Uterus (tissue), 4 donors: Measurements from ENCODE around the gene DIMT1. TPM values are rescaled to one million over a fixed set of nuclear protein-coding genes. Genes with fewer than 3 reads are reported as not detected.

Experiments used
- DNase-seq, 2 donors: peaks; one replicate each; pipeline ENCODE4 v3.0.0-alpha.2; 2019 to 2020
- H3K27ac ChIP-seq, 2 donors: fragments of 200-600 bp; sonication (generic); 1 replicate in 1 of 2; 2 replicates in 1 of 2; pipeline ENCODE4 v1.5.1; 2016 to 2018
- H3K27me3 ChIP-seq, 2 donors: fragments of 200-600 bp; sonication (generic); one replicate each; pipeline ENCODE4 v1.5.1; 2018 to 2019; ENCODE audit warnings: control low read depth in 1 of 2
- H3K36me3 ChIP-seq, 2 donors: fragments of 200-600 bp; sonication (generic); one replicate each; pipeline ENCODE4 v1.5.1; 2019; ENCODE audit warnings: control low read depth in 1 of 2
- H3K4me1 ChIP-seq, 2 donors: fragments of 200-600 bp; sonication (generic); one replicate each; pipeline ENCODE4 v1.5.1; 2018 to 2019; ENCODE audit warnings: control low read depth in 1 of 2
- H3K4me3 ChIP-seq, 2 donors: fragments of 200-600 bp; sonication (generic); 1 replicate in 1 of 2; 2 replicates in 1 of 2; pipeline ENCODE4 v1.5.1; 2018 to 2019; ENCODE audit warnings: mild to moderate bottlenecking in 1 of 2
- H3K9me3 ChIP-seq, 2 donors: fragments of 200-600 bp; sonication (generic); one replicate each; pipeline ENCODE4 v1.5.1; 2019; ENCODE audit warnings: control low read depth in 1 of 2
- CTCF ChIP-seq, 4 experiments: fragments of 200-600 bp in 2 of 4; fragments of 450-650 bp in 2 of 4; sonication (generic) in 2 of 4; IDR thresholded peaks; one replicate each; pipeline ENCODE4 v1.5.1; 2016 to 2019; ENCODE audit warnings: antibody characterized with exemption in 4 of 4, mild to moderate bottlenecking in 2 of 4, moderate library complexity in 1 of 4
- POLR2A ChIP-seq, 2 donors: fragments of 450-650 bp; IDR thresholded peaks; one replicate each; pipeline ENCODE4 v1.6.1; 2016; ENCODE audit warnings: antibody characterized with exemption in 2 of 2, mild to moderate bottlenecking in 1 of 2, moderate library complexity in 1 of 2
- intact Hi-C: fragments of 100-400 bp; cut with DNase I; formaldehyde crosslinking; loops from one replicate; pipeline ENCODE4 v1.15.1; 2023; ENCODE audit warnings: low total_unique reads
- total RNA-seq, 4 donors: library from RNA; depleted of rRNA in 3 of 4; stranded (reverse); fragments of >200 nt in 3 of 4; gene quantifications; one replicate each; pipeline versions ENCODE4 v1.1.0 to v1.2.4, GENCODE V29; 2014 to 2023
- donor health status: DM: yes; HTN: yes; CAD: no.

The DIMT1 gene
- total RNA-seq, 4 donors from 2014 or later: 18.8 to 38.2 (median 27.3) TPM

- peak; percentile 98 to 99 for DNase-seq
- Histone ChIP-seq H3K27ac (peak within 1 kb of the TSS; percentile 62 to 75), H3K9me3 (no peaks in the 10 kb centered on the region), H3K4me3 (peak within 1 kb of the TSS; percentile 75 to 97), H3K27me3 (no peaks in the 10 kb centered on the region), H3K4me1 (peaks cover 0 to 7% of the 10 kb centered on the region in 2 donors), H3K36me3 (no peaks in the 10 kb centered on the region)
- intact Hi-C loops: no loop called here
- peak; percentile 28 to 75 for TF ChIP-seq POLR2A (IDR thresholded peaks at IDR 0.05)
- TF ChIP-seq CTCF (IDR thresholded peaks at IDR 0.05): no peak
These were observed 9.0 kb upstream of the DIMT1 start, which contains the start of gene IPO11 for GRCh38 chr5:62412549-62413329. TSS of gene IPO11 (plus strand) at chr5:62412763. CDS start at chr5:62437280, 24,517 bp downstream.

DNA sequence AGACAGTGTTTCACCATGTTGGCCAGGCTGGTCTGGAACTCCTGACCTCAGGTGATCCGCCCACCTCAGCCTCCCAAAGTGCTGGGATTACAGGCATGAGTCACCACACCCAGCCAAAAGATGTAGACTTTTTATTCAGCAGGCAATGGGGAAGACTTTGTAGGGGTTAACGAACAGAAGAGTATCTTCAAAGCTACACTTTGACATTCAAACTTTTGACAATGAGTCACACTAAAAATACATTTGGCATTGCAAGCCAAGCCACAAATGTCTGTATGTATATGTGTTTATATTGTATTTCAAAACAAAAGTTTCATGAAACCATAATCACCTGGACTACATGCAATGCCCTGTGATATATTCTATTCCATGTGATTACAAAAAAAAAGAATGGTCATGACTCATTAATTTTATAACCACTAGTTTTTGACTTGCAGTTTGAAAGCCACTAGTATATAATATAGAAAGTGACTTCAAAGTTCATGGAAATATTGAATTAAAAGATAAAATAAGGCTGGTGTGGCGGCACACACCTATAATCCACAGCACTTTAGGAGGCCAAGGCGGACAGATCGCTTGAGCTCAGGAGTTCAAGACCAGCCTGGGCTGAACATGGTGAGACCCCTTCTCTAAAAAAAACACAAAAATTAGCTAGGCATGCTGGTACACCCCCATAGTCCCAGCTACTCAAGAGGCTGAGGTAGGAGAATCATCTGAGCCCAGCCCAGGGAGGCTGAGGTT lies 8.3 kb downstream of the DIMT1 start:
- H3K4me1 ChIP-seq: no peaks in the 10 kb centered on the region
- H3K9me3 ChIP-seq: no peaks in the 10 kb centered on the region
- no peak overlapping the region for H3K4me3 ChIP-seq
- DNase-seq: no peak
- H3K36me3 ChIP-seq: no peaks in the 10 kb centered on the region
- intact Hi-C loops: no loop called here
- H3K27me3 ChIP-seq: no peaks in the 10 kb centered on the region
- TF ChIP-seq POLR2A (IDR thresholded peaks at IDR 0.05): no peak
- no peak for TF ChIP-seq CTCF (IDR thresholded peaks at IDR 0.05)
- H3K27ac ChIP-seq: no peak overlapping the region

GRCh38 chr5:62386824-62387223 lies 16.9 kb downstream of the DIMT1 start:
- Histone ChIP-seq H3K4me3 (no peak overlapping the region), H3K36me3 (no peaks in the 10 kb centered on the region), H3K27me3 (no peaks in the 10 kb centered on the region), H3K27ac (peak overlapping the region in 1 of 2 donors; percentile 43), H3K4me1 (no peaks in the 10 kb centered on the region), H3K9me3 (no peaks in the 10 kb centered on the region)
- intact Hi-C loops: no loop called here
- no peak for TF ChIP-seq POLR2A (IDR thresholded peaks at IDR 0.05)
- no peak for TF ChIP-seq CTCF (IDR thresholded peaks at IDR 0.05)
- DNase-seq: no peak

GRCh38 chr5:62385816-62386400 lies 17.8 kb downstream of the DIMT1 start:
- no peaks in the 10 kb centered on the region for H3K4me1 ChIP-seq
- H3K4me3 ChIP-seq: no peak overlapping the region
- no peak for DNase-seq
- H3K36me3 ChIP-seq: no peaks in the 10 kb centered on the region
- H3K27ac ChIP-seq: no peak overlapping the region
- H3K27me3 ChIP-seq: no peaks in the 10 kb centered on the region
- H3K9me3 ChIP-seq: no peaks in the 10 kb centered on the region
- intact Hi-C loops: no loop called here
- TF ChIP-seq POLR2A (IDR thresholded peaks at IDR 0.05) (no peak), CTCF (IDR thresholded peaks at IDR 0.05) (no peak)

DNA sequence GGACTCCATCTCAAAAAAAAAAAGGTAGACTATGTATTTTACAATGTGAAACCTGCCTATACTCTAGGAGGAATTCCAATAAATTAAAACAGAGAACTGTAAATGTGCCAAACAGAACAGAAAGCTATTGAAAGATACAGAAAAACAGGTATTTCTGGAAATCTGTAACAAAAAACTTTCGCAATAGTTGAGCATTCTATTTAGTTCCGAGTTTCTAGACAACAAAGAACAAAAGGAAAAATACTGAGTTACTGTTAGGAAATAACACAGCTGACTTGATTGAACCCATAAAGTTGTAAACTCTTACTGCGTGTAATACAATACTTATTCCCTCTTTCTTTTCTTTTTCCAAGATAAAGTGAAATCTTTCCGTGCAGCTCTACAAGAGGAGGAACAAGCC lies 18.6 kb downstream of the DIMT1 start:
- Histone ChIP-seq H3K36me3 (no peaks in the 10 kb centered on the region), H3K4me1 (no peaks in the 10 kb centered on the region), H3K4me3 (no peak overlapping the region), H3K9me3 (no peaks in the 10 kb centered on the region), H3K27ac (no peak overlapping the region), H3K27me3 (no peaks in the 10 kb centered on the region)
- TF ChIP-seq CTCF (IDR thresholded peaks at IDR 0.05) (no peak), POLR2A (IDR thresholded peaks at IDR 0.05) (no peak)
- no peak for DNase-seq
- intact Hi-C loops: no loop called here
